GM18498 (cell line): Measurements from ENCODE around the gene SLC37A4.
"Not testable (repeated sequence)": the region's sequence is repeated elsewhere in the genome, so short reads cannot be mapped to it uniquely, and the experiment has no call there.

Experiments used
- ATAC-seq: cut with Tn5 transposase; IDR thresholded peaks from one replicate; pipeline ENCODE4 v1.9.1; 2021; ENCODE audit warnings: mild to moderate bottlenecking, moderate library complexity; ENCODE audit not compliant: unreplicated experiment

The SLC37A4 gene

DNA sequence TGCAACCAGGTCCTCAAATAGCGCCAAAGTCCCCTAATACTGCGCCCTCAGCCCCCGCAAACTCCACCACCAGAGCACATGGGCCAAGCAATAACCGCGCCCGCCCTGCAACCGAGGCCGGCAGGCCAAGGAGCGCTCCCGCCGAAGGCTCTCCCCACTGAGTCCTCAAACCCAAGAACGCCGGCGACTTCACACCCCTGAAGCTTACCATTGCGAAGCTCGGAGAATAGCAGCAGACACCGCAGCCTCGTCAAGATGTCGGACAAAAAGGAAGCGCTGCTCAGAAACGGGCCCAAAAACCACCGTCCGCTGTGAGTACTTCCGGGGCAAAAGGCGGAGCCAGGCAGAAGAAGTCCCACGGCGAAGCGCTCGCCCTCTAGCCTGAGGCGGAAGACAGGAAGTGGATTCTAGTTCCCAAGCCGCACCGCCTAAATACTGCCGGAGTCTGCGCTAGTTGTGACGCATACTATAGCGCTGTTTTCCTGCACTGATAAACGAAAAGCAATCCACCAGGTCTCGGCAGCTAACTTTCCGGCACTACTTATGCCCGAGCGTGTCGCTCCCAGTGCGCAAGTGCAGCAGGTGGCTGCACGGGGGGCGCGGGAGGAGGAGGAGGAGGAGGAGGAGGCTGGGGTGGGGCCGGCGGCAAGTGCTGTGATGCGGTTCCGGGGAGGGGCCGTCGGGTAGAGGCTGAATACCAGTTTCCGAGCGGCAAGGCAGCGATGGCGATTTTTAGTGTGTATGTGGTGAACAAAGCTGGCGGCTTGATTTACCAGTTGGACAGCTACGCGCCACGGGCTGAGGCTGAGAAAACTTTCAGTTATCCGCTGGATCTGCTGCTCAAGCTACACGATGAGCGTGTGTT, 12.4 kb downstream of the SLC37A4 start, which contains the start of the genes RPS25 and TRAPPC4:
Gene RPS25 (minus strand): TSS at position 270 of the 865 bp plus-strand sequence. CDS start 59 bp downstream, at position 211.
Gene TRAPPC4 (plus strand): TSS at position 693 of the 865 bp plus-strand sequence. CDS start 30 bp downstream, at position 723.
- peak; percentile 84 for ATAC-seq

DNA sequence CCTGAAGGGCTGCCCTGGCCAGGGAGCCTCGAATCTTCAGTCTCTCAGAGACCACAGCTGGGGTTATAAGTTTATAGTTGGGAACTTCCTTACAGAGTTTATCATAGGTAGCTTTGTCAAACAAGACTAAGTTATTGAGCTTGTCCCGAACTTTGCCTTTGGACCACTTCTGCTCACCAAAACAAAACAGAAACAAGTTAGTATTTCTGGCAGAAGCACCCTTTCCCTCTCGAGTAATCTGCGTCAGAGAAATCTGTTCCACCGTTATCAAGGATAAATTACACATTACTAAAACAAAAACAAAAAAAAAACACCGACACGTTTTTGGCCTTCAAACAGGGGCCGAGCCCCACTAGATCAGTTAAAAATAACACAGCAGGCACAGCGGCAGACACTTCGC, 13.3 kb downstream of the SLC37A4 start:
- not testable (repeated sequence) for ATAC-seq

GRCh38 chr11:119016216-119017009, 14.3 kb downstream of the SLC37A4 start:
- ATAC-seq, result no peak

- ATAC-seq, result no peak
Measured at GRCh38 chr11:119015054-119015611, 15.5 kb downstream of the SLC37A4 start.

DNA sequence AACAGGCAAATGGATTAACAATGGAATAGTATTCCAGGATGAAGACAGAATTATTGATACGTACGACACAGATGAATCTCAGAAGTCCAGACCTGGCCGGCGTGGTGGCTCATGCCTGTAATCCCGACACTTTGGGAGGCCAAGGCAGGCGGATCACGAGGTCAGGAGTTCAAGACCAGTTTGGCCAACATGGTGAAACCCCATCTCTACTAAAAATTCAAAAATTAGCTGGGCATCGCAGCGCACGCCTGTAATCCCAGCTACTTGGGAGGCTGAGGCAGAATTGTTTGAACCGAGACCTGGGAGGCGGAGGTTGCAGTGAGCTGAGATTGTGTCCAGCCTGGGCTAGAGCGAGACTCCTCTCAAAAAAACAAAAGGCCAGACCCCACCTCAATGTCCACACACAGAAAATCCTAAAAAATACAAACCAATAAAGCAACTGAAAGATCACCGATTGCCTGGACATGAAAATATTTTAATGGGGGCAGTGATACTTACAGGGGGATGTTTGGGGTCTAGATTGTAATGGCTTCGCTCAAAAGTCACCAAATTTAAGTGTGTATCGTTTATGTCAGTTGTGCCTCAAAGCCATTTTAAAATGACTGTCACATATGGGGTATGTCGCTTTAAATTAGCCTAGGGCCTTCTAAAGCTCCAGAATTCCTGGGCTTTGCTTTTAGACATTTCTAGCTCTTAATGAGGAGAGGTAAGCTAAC, 16.3 kb downstream of the SLC37A4 start:
- no peak for ATAC-seq

DNA sequence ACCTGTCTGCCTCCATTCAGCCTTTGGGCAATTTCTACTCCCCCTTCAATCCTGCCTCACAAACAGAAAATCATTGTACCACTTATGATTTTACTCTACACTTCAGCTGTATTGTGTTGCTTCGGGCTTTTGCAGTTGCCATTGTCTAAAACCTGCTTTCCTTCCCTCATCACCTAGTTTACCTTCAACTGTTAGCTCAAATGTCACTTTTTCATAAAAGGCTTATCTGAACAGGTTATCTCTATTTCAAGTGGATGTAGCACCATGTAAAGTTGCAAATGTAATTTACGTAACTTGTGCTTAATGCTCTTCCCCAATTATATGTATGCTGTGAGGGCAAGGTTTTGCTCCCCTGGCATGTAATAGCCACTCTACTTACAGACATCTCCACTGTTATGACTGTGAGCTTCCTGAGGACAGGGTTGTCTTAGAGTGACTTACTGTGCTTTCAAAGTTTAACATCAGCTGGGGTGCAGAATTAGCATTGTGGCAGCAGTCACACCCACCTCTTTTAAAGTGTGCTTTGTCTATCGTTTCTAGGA, 18.0 kb downstream of the SLC37A4 start:
- ATAC-seq, result no peak

GRCh38 chr11:119011476-119012053, 19.1 kb downstream of the SLC37A4 start:
- no peak for ATAC-seq

DNA sequence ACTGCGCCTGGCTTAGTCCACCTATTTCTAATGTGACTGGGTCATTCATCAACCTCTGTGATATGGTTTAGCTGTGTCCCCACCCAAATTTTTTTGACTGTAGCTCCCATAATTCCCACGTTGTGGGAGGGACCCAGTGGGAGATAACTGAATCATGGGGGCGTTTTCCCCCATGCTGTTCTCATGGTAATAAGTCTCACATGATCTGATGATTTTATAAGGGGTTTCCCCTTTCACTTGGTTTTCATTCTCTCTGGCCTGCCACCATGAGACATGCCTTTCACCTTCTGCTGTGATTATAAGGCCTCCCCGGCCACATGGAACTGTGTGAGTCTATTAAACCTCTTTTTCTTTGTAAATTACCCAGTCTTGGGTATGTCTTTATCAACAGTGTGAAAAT, 24.0 kb downstream of the SLC37A4 start:
- no peak for ATAC-seq

- ATAC-seq, result no peak
Measured at GRCh38 chr11:119000906-119001305, 29.8 kb downstream of the SLC37A4 start.

GRCh38 chr11:118998822-118999221, 31.9 kb downstream of the SLC37A4 start:
- no peak for ATAC-seq

DNA sequence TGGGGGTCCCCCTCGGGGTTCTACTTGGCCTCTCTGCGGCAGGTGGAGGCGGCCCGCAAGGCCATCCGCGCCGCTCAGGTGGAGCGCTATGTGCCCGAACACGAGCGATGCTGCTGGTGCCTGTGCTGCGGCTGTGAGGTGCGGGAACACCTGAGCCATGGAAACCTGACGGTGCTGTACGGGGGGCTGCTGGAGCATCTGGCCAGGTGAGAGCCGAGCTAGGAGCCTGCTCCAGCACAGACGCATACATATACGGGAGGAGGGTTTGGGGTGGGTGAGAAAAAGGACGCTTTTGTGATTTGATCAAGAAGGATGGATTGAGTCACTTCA, 32.3 kb downstream of the SLC37A4 start:
- no peak for ATAC-seq

GRCh38 chr11:118997627-118998387, 32.9 kb downstream of the SLC37A4 start, which contains the start of gene CENATAC:
TSS of gene CENATAC (plus strand) at chr11:118998138. CDS start at chr11:118998198, 60 bp downstream.
- peak; percentile 92 for ATAC-seq

DNA sequence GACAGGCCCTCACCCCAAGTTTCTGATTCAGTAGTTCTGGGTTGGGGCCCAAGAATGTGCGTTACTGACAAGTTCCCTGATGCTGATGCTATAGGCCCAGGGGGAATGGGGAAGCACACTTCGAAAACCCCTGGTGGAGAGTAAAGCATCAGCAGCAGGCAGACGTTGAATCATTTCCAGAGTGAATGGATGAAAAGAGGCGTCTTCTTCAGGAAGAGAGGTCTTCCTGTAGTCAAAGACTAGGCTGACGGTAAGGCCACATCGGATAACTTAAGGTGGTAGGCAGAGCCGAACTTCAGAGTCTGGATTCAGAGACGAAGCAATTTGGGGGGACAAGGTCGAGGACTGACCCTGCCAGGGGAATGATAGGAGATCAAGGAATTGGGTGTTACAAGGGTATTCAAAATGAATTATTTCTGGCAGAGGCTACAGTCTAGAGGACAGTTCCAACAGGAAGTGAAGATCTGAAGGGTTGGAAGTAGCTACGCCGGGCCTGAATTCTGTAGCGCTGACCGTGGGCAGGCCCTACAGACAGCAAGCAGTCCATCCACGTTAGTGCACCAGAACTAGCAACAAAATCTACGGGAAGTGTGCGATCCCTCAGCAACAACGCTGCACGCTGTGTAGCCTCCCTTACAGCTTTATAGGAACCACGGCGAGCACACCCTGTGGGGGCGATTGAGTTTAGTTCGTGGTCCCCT, 33.6 kb downstream of the SLC37A4 start:
- peak; percentile 2 for ATAC-seq

GRCh38 chr11:118991486-118992038, 39.1 kb downstream of the SLC37A4 start:
- ATAC-seq, result not testable (repeated sequence)

DNA sequence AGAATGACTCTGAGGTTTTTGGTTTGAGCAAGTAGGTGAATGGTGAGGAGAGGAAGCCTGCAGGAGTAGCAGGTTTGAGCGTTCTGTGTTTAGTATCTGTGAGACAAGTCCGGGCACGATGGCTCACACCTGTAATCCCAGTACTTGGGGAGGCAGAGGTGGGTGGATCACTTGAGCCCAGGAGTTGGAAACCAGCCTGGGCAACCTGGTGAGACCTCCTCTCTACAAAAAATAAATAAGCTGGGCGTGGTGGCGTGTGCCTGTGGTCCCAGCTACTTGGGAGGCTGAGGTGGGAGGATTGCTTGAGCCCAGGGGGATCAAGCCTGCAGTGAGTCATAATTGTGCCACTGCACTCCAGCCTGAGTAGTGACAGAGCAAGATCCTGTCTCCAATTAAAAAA, 42.4 kb downstream of the SLC37A4 start:
- no peak for ATAC-seq

DNA sequence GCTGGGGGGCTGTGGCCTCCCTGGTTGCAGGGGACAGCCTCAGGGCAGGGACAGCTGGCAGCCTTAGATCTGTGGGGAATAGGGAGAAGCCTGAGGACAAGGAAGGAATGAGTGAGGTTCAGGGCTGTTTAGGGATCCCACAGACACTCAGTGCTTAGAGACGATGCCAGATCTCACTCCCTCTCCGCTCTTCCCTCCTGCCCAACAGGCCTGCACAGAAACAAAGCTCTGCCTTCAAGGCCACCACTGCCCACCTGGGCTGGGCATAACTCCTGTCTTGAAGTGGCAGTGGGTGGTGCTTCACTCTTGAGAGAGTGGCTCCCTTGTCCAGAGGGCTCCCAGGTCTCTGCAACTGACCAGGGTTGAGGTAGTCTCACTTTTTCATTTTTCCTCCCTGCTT, 45.9 kb downstream of the SLC37A4 start:
- ATAC-seq, result no peak

GRCh38 chr11:118984337-118984736, 46.3 kb downstream of the SLC37A4 start:
- ATAC-seq, result not testable (repeated sequence)

DNA sequence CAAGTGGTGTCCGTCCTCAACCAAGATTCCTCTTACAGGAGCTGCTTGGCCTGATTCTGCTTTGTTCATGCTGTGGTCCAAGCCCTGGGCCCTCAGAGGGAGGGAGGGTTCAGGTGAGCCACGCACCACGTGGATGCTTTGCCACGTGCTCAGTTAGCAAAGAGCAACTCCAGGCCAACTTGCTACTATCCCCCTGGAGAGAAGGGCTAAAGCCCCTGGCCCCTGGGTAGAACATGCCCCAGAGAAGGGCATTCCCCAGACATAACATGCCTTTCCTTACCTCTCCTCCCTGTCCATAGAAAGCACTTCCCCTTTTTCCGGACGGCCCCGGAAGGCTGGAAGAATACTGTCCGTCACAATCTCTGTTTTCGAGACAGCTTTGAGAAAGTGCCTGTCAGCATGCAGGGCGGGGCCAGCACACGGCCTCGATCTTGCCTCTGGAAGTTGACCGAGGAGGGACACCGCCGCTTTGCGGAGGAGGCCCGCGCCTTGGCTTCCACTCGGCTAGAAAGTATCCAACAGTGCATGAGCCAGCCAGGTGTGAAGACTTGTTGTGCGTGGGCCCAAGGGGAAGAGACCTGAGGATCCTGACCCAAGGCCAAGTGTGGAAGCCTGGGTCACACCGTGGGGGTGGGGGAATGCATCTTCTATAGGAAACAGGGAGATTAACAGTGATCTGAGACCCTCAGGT, 50.3 kb downstream of the SLC37A4 start:
- ATAC-seq, result no peak
